ENCODE data around the gene MASP2.

MASP2 gene

DNA sequence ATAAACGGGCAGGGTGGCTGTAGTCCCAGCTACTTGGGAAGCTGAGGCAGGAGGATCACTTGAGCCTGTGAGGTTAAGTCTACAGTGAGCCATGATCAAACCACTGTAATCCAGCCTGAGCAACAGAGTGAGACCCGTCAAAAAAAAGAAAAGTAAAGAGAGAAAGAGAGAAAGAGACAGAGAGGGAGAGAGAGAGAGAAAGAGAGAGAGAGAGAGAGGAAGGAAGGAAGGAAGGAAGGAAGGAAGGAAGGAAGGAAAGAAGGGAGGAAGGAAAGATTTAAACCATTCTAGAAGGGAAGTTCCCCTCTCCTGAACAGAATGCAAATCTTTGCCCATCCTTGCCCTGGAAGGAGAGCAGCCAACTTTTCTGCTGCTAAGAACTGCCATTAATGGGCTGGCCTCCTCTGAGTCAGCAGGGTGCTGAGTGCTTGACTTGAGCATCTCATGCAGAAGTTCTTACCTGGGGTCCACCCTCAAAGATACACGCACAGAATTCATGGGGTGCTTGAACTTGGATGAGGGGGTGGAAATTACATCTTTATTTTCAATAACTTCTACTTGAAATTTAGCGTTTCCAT, 59.1 kb downstream of the MASP2 start:
- no peak for DNase-seq

DNA sequence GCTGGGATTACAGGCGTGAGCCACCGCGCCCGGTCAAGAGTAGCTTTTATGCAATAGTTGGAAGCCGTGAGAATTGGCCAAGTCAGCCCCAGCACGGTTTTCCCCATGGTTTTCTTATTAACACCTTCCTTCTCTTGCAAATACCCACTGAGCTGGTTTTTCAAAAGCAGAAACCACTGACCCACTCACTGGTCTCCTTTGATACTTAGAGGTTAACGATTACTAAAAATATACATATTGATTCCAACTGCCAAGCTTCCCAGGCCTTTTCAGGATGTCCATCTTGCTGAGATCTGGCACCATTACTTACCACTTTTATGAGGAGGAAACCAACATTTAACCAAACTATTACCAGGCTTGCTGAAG, 60.5 kb downstream of the MASP2 start:
- no peak for DNase-seq

DNA sequence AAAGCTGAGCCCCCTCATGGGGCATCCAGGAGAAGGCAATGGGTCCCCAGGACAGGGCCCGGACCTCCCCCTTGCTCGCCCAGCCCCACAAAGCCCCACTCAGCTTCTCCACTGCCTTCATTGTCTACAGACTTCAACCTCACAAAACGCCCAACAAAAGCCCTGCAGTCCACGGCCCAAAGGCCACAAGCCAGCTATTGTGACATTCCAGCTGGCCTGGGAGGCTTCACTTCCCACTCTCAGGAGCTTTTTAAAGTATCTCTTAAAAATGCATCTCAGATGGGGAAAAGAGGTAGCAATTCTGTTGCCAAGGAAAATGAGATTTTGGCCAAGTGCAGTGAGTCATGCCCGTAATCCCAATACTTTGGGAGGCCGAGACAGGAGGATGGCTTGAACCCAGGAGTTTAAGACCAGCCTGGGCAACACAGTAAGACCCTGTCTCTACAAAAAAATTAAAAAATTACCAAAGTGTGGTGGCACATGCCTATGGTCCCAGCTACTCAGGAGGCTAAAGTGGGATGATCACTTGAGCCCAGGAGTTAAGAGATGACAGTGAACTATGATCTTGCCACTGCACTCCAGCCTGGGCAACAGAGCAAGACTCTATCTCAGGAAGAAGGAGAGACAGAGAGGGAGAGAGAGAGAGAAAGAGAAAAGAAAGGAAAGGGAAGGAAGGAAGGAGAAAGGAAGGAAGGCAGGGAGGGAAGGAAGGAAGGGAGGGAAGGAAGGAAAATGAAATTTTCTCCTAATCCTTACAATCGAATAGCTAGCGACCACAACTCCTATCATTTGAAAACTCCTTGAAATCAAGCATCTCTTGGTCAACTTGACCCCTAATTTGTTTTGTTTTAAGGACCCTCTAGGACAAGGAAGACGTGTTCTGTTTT, 66.0 kb downstream of the MASP2 start:
- no peak for DNase-seq

DNA sequence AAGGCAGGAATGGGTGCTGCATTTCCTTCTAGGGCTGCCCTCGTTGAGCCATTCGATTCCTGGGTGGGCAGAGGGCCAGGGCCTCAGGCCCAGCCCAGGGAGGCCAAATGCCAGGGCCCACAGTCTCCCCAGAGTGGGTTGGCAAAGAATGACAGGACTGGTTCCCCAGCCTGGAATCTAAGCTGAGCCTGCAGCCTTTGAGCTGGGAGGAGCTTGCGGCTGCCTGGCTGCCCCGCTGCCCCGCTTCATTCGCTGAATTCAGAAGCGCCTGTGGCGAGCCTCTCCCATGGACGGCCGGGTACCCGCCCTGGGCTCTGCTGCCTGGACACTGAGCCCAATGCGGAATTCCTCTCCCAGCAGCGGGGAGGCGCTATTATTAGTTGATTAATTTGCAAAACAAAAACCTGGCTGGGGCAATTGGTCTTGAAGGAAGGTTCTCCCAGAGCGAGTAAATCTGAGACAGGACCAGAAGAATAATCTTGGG, 66.9 kb downstream of the MASP2 start:
- DNase-seq = no peak

DNA sequence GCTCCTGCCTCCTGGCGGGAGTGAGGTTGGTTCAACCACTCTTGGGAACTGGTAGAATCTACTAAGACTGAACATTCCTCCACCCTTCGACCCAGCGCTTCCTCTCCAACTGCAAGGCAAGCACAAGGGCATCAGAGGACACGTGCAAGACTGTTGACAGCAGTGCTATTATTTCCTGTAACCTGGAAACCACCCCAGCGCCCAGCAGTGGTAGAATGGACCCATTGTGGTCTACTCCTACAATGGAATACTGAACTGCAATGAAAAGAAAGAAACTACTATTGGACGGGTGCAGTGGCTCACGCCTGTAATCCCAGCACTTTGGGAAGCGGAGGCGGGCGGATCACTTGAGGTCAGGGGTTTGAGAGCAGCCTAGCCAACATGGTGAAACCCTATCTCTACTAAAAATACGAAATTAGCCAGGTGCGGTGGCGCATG, 67.5 kb downstream of the MASP2 start:
- DNase-seq = no peak

DNA sequence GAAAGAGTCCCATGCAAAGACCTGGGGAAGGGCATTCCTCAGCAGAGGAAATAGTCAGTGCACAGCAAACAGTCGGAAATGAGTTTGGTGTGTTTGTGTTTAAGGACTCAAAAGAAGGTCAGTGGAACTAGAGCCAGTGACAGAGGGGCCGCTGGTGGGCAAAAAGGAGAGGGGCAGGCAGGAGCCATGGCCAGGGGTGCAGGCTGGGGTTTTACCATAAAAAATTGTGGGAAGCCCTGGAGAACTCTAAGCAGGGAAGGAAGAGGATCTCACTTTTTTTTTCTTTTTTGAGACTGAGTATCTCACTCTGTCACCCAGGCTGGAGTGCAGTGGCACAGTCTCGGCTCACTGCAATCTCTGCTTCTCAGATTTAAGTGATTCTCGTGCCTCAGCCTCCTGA, 68.3 kb downstream of the MASP2 start:
- DNase-seq = no peak
